Suppressor macrophage (primary cell): Measurements from ENCODE around the gene PPP2R2D.

Source experiments
- DNase-seq, 4 experiments: peaks; one replicate each; pipeline ENCODE4 v3.0.0-alpha.2; 2020 to 2022

PPP2R2D gene

GRCh38 chr10:132002004-132002403 lies 101.2 kb downstream of the PPP2R2D start:
- no peak for DNase-seq

- DNase-seq: no peak
Observed at GRCh38 chr10:132003282-132003924, 102.6 kb downstream of the PPP2R2D start.

- no peak for DNase-seq
Observed at GRCh38 chr10:132004052-132004451, 103.2 kb downstream of the PPP2R2D start.

GRCh38 chr10:132005147-132005546 lies 104.3 kb downstream of the PPP2R2D start:
- DNase-seq: no peak

DNA sequence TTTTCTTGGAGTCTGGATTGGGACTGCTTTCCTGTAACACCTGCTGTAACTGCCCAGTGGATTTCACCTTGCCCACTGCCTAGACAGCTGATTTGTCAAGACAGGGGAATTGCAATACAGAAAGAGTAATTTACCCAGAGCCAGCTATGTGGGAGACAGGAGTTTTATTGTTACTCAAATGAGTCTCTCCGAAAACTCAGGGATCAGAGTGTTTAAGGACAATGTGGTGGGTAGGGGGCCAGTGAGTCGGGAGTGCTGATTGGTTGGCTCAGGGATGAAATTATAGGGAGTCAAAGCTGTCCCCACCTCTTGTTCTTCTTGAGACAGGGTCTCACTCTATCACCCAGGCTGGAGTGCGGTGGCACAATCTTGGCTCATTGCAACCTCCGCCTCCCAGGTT lies 106.2 kb downstream of the PPP2R2D start:
- no peak for DNase-seq

DNA sequence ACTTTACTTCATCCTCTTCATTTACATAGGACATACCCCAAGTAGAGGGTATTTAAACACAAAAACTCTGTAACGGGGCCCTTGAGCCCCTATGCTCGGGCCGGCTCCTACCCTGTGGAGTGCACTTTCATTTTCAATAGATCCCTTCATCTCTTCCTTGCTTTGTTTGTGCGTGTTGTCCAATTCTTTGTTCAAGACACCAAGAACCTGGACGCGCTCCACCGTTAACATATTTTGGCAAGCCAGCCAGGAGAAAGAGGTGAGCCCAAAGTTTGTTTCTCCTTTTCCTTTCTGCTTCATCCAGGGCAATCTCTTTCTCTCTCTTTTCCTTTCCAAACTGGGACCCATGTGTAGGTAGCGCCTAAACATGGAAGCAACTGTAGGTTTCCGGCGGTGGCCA lies 106.9 kb downstream of the PPP2R2D start:
- no peak for DNase-seq
